Activated naive CD8-positive, alpha-beta T cell treated with anti-CD3 and anti-CD28 coated beads for 36 hours (primary cell): Measurements from ENCODE around the gene TTC21B. TPM values are rescaled to one million over a fixed set of nuclear protein-coding genes. Genes with fewer than 3 reads are reported as not detected.
"Not testable (repeated sequence)": the region's sequence is repeated elsewhere in the genome, so short reads cannot be mapped to it uniquely, and the experiment has no call there.

Source experiments
- DNase-seq: peaks from one replicate; pipeline ENCODE4 v3.0.0; 2021
- H3K27ac Mint-ChIP-seq: one replicate; pipeline ENCODE4 v1.8.0; 2022; ENCODE audit warnings: mild to moderate bottlenecking, moderate library complexity, mixed read lengths
- H3K27me3 Mint-ChIP-seq: one replicate; pipeline ENCODE4 v1.8.0; 2022; ENCODE audit warnings: mild to moderate bottlenecking, mixed read lengths
- H3K36me3 Mint-ChIP-seq: one replicate; pipeline ENCODE4 v1.8.0; 2021; ENCODE audit warnings: mild to moderate bottlenecking, mixed read lengths
- H3K4me1 Mint-ChIP-seq: one replicate; pipeline ENCODE4 v1.8.0; 2021; ENCODE audit warnings: mixed read lengths
- H3K4me3 Mint-ChIP-seq: one replicate; pipeline ENCODE4 v1.8.0; 2022; ENCODE audit warnings: mild to moderate bottlenecking, moderate library complexity, mixed read lengths
- H3K9me3 Mint-ChIP-seq: one replicate; pipeline ENCODE4 v1.8.0; 2022; ENCODE audit warnings: mixed read lengths
- total RNA-seq, 2 experiments: library from RNA; stranded (reverse); gene quantifications; one replicate each; pipeline ENCODE4 v1.2.3, GENCODE V29; 2021

TTC21B gene
- total RNA-seq, 2 experiments from 2014 or later, result 21.3 to 24.1 TPM

DNA sequence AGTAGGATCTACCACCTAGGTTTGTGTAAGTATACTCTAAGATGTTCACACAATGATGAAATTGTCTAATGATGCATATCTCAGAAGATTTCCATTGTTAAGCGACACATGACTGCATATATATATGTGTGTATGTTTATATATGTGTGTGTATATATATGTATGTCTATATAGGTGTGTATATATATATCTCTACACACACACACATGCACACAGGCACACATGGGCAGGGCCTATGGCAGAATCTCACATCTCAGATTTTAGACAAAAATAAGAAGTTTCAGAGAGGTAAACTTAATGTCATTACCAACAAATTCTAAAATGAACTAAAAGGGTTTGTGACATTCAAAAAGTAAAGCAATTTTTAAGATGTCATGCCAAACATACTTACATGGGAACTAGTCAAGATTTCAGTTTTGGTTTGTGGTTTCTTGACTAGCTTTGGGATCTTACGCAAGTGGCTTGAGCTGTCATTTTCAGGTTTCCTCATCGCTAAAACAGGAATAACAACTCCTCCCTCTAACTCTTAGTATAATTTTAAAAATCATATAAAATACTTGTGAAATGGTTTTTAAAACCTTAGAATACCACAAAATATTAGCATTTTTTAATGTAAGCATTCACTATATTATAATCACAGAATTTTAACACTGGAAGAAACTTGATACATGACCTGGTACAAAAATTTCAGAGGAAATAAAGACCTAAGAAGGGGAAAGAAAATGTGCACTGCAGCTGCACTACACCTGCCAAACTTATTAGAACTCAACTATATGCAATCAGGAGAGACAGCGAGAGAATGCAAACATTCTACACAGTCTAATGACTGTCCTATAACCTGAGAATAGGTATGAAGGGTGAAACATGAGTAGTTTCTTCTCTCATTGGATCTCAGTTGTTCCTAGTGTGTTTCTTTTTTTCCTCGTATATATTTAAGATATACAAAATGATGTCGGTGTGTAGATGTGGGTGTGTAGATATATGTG is 75.7 kb downstream of the TTC21B start:
- H3K4me1 Mint-ChIP-seq, result peaks cover 32% of the 10 kb centered on the region
- H3K9me3 Mint-ChIP-seq, result no peaks in the 10 kb centered on the region
- H3K4me3 Mint-ChIP-seq, result no peak overlapping the region
- no peaks in the 10 kb centered on the region for H3K27me3 Mint-ChIP-seq
- DNase-seq, result no peak
- peaks cover 6% of the 10 kb centered on the region for H3K36me3 Mint-ChIP-seq
- H3K27ac Mint-ChIP-seq, result peak overlapping the region; percentile 62

DNA sequence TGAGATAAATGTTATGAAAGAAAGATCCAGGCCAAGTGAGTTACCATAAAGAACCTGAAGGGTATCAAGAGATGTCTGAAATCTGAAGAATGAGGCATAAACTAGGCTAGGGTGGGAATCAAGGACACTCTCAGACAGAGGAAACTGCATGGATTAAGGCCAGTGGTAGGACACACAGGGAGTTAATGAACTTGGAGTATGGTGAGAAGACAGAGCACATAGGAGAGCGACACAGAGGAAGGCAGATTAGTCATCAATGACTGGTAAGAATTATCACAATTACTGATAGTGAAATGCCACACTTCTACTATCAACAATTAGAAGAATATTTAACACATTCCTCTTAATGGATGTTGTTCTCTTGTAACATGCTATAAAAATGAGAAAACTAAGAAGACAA is 76.9 kb downstream of the TTC21B start:
- Mint-ChIP-seq H3K36me3 (peaks cover 6% of the 10 kb centered on the region), H3K27ac (peak overlapping the region; percentile 69), H3K9me3 (no peaks in the 10 kb centered on the region), H3K4me1 (peaks cover 32% of the 10 kb centered on the region), H3K27me3 (no peaks in the 10 kb centered on the region), H3K4me3 (no peak overlapping the region)
- no peak for DNase-seq

DNA sequence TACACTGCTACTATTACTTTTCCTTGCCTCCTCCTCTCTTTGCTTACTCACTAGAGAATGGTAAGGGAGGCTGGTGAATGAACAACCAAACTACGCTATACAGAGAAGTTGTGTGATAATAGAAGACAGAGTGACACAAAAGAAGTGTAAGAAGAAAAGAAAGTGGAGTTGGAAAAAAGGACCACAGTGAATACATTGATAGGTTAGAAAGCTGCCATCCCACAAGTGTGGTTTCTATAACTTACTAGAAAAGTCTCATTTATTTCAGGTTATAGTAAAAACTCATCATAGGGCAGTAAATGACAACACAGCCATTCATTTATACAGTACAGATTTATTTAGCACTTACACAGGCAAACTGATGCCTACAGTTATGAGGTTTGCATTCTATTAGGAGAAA is 77.3 kb downstream of the TTC21B start:
- Mint-ChIP-seq H3K27ac (peak overlapping the region; percentile 69), H3K27me3 (no peaks in the 10 kb centered on the region), H3K36me3 (peaks cover 3% of the 10 kb centered on the region), H3K9me3 (no peaks in the 10 kb centered on the region), H3K4me1 (peaks cover 32% of the 10 kb centered on the region), H3K4me3 (no peak overlapping the region)
- no peak for DNase-seq

DNA sequence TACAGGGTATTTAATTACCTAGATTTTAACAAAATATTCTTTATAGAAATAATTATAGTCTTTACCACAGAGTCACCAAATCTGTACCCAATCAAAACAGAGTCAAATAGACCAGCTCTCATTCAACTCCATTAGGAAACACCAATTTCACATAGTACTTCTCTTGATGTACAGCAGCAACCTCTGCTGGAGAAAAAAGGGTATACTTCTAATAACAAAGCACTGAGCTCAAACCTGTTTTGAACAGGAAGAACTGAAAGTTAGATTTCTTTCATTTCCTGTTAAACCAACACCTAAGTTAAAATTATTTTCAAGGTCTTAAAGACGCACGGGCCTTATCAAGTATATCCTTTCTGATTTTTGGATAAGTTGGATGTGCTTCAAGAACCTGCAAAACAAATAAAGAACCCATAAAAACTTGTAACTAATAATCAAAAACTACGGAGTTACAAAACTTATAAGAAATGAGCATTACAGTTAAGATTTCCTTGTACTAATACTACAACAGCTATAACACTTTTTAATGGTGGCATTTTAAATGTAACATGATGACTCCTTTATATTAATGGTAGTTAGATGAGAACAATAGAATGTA is 79.0 kb downstream of the TTC21B start:
- Mint-ChIP-seq H3K4me1 (peaks cover 32% of the 10 kb centered on the region), H3K27me3 (no peaks in the 10 kb centered on the region), H3K27ac (peak overlapping the region; percentile 45), H3K36me3 (no peaks in the 10 kb centered on the region), H3K9me3 (no peaks in the 10 kb centered on the region), H3K4me3 (no peak overlapping the region)
- no peak for DNase-seq

DNA sequence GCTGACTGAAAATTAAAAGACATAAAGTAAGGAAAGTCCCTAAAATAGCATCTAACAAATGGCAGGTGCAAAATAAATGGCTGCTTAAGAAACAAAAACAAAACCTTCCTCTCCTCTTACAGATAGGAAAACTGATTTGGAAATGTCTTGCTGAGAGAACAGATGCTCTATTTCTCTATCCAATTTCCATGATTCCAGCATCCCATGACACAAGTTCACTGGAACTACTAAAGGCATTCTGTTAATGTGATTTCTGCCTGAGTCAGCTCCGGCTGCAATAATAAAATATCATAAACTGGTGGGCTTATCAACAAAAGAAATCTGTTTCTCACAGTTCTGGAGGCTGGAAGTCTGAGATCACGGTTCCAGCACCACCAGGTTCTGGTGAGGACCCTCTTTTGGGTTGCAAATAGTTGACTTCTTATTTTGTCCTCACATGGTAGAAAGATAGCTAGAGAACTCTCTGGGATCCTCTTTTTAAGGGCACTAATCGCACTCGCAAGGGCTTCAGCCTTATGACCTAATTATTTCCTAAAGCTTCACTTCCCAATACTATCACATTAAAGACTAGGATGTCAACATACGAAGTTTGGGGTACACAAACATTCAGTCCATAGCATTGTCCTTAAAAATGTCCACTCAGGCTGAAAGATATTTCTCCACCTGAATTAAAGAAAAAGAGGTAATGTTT is 81.3 kb downstream of the TTC21B start:
- no peak overlapping the region for H3K27ac Mint-ChIP-seq
- DNase-seq, result no peak
- no peaks in the 10 kb centered on the region for H3K9me3 Mint-ChIP-seq
- peaks cover 23% of the 10 kb centered on the region for H3K4me1 Mint-ChIP-seq
- H3K36me3 Mint-ChIP-seq, result peaks cover 6% of the 10 kb centered on the region
- no peak overlapping the region for H3K4me3 Mint-ChIP-seq
- H3K27me3 Mint-ChIP-seq, result no peaks in the 10 kb centered on the region

DNA sequence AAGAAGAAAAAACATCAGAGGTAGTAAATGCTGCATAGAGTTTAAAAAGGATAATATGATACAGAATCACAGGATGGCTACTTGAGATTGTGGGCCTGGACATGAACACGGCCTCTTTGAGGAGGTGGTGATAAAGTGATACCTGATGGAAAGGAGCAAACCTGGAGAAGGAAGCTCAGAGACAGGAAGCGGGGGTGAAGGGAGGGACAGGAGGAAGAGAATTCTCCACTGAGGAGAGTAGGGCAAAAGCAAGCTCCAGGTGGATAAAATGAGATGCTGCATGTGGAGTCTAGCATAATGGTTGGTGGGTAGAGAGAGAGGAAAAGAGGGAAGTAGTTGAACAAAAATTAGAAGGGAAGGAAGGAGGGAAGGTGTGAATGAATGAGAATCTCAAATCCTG is 82.6 kb downstream of the TTC21B start:
- Mint-ChIP-seq H3K4me1 (peaks cover 12% of the 10 kb centered on the region), H3K27me3 (no peaks in the 10 kb centered on the region), H3K36me3 (peaks cover 7% of the 10 kb centered on the region), H3K27ac (no peak overlapping the region), H3K9me3 (no peaks in the 10 kb centered on the region), H3K4me3 (no peak overlapping the region)
- no peak for DNase-seq

DNA sequence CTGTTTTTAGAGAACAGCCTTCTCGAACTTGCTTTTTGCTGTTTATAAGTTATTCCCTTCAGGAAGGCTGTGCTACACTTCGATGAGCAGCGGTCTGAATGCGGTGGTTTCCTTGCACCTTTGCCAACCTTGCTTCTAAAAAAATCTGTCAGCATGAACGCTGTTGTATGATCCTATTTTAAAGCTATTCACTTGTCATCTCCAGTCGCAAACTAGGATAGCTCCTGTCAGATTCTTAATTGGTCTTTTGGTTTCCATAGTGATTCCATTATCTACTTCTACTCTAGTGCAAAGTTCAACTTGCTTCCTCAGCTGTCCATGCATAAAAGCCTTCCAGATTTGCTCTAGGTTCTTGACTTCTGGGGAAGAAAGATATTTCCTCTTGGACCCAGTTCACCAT is 83.2 kb downstream of the TTC21B start:
- no peak for DNase-seq
- H3K27me3 Mint-ChIP-seq, result no peaks in the 10 kb centered on the region
- H3K27ac Mint-ChIP-seq, result no peak overlapping the region
- H3K36me3 Mint-ChIP-seq, result peaks cover 7% of the 10 kb centered on the region
- no peak overlapping the region for H3K4me3 Mint-ChIP-seq
- H3K4me1 Mint-ChIP-seq, result peaks cover 10% of the 10 kb centered on the region
- no peaks in the 10 kb centered on the region for H3K9me3 Mint-ChIP-seq

DNA sequence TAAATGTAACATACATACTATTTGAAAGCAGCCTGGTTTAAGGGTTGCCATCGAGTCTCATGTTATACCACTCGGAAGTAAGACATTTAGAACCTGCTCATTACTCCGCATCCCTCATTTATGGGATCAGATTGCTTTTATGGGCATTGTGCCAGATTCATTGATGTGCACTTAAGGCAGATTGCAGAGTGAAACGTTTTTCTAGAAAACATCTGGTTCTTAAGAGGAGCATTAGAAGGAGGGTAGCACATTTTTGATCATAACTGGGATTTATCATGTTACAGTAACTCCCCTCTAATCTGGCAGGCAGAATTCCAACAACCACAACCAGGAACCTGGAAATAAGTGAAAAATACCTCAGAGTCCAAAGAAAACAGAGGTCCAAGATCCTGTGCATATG is 85.4 kb downstream of the TTC21B start:
- Mint-ChIP-seq H3K27ac (no peak overlapping the region), H3K36me3 (peaks cover 7% of the 10 kb centered on the region)

DNA sequence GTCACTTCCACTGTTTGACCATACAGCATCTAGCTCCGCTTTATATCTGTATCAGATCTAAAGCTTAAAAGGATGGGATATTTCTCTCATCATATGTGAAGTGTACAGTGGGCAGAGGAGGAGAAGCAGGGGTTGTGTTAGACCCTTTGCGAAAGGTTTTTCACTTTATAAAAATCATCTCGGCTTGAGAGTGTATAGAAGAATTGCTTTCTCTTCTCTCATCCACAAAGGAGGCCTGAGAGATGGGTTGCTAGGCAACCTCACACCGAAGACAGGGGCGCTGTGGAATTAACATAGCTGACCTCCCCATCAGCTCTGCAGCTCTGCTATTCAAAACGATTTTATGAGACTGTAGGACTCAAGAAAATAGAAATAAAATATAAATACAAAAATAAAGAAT is 89.3 kb downstream of the TTC21B start:
- H3K27me3 Mint-ChIP-seq, result no peaks in the 10 kb centered on the region
- DNase-seq, result no peak
- peaks cover 25% of the 10 kb centered on the region for H3K36me3 Mint-ChIP-seq
- H3K4me1 Mint-ChIP-seq, result peaks cover 5% of the 10 kb centered on the region
- no peak overlapping the region for H3K4me3 Mint-ChIP-seq
- peaks cover 11% of the 10 kb centered on the region for H3K9me3 Mint-ChIP-seq
- H3K27ac Mint-ChIP-seq, result no peak overlapping the region

More for the DNA sequence above, 85.4 kb downstream of the TTC21B start:
- H3K9me3 Mint-ChIP-seq, result no peaks in the 10 kb centered on the region
- no peak for DNase-seq
- peaks cover 5% of the 10 kb centered on the region for H3K4me1 Mint-ChIP-seq
- no peaks in the 10 kb centered on the region for H3K27me3 Mint-ChIP-seq
- no peak overlapping the region for H3K4me3 Mint-ChIP-seq

DNA sequence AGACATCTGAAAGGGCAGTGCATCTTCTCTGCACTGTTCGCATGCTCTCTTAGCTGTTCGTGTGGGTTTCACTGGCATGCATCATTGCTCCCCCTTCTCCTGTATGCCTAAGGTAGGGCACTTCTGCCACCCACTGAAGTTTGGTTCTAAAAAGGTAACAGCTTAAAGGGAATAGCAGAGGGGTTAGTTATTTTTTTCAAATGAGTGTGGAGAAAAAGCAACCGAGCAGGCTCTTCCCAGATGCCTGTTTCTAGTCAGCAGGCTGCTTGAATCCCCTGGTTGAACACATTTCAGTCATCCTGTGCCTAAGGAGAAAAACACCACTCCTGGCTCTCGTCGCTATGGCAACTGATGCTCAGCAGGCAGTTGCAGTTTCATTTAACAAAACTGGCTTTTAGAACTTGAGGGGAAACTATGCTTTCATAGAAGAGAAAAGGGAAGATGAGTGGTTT is 89.7 kb downstream of the TTC21B start:
- H3K4me3 Mint-ChIP-seq, result no peak overlapping the region
- peaks cover 5% of the 10 kb centered on the region for H3K4me1 Mint-ChIP-seq
- H3K9me3 Mint-ChIP-seq, result peaks cover 14% of the 10 kb centered on the region
- DNase-seq, result peak; percentile 7
- peaks cover 24% of the 10 kb centered on the region for H3K36me3 Mint-ChIP-seq
- H3K27ac Mint-ChIP-seq, result no peak overlapping the region
- no peaks in the 10 kb centered on the region for H3K27me3 Mint-ChIP-seq

DNA sequence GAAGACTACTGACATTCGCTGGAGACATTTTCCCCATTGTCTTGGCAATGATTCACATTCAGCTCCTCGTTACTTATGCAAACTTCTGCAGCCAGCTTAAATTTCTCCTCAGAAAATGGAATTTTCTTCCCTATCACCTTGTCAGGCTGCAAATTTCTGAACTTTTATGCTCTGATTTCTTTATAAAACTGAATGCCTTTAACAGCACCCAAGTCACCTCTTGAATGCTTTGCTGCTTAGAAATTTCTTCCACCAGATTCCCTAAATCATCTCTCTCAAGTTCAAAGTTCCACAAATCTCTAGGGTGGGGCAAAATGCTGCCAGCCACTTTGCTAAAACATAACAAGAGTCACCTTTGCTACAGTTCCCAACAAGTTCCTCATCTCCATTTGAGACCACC is 92.5 kb downstream of the TTC21B start:
- peaks cover 14% of the 10 kb centered on the region for H3K9me3 Mint-ChIP-seq
- H3K36me3 Mint-ChIP-seq, result peaks cover 27% of the 10 kb centered on the region
- H3K4me3 Mint-ChIP-seq, DNase-seq, H3K27me3 Mint-ChIP-seq, H3K4me1 Mint-ChIP-seq, H3K27ac Mint-ChIP-seq: not testable (repeated sequence)

DNA sequence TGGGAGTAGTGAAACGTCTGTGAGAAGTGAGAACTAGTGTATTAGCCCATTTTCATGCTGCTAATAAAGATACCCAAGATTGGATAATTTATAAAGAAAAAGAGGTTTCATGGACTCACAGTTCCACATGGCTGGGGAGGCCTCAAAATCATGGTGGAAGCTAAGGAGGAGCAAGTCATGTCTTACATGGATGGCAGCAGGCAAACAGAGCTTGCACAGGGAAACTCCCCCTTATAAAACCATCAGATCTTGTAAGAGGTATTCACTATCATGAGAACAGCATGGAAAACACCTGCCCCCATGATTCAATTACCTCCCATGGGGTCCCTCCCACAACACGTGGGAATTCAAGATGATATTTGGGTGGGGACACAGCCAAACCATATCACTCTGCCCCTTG is 93.9 kb downstream of the TTC21B start:
- not testable (repeated sequence) for H3K4me3 Mint-ChIP-seq, DNase-seq, H3K27ac Mint-ChIP-seq, H3K27me3 Mint-ChIP-seq, H3K4me1 Mint-ChIP-seq
- H3K9me3 Mint-ChIP-seq, result peaks cover 14% of the 10 kb centered on the region
- H3K36me3 Mint-ChIP-seq, result peaks cover 29% of the 10 kb centered on the region

DNA sequence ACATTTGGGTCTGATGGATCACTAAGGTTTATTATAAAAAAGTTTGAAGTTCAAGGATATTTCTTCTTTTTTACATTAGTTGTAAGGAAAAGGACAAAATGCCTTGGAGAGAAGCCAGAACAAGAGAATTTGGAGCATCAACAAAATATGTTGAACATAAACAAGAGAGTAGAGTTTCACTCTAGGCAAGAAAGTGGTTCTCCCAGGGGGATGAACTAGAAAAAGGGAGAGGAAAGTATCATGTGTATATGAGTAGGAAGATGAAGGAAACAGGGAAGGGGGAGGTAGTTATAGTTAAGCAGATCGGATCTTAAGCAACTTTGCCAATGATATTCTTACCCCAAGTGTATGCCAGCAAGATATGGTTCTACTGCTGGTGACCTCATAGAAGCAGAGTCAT is 95.7 kb downstream of the TTC21B start:
- Mint-ChIP-seq H3K4me3 (no peak overlapping the region), H3K27me3 (no peaks in the 10 kb centered on the region), H3K27ac (no peak overlapping the region), H3K4me1 (no peaks in the 10 kb centered on the region), H3K36me3 (peaks cover 45% of the 10 kb centered on the region), H3K9me3 (peaks cover 21% of the 10 kb centered on the region)
- no peak for DNase-seq

DNA sequence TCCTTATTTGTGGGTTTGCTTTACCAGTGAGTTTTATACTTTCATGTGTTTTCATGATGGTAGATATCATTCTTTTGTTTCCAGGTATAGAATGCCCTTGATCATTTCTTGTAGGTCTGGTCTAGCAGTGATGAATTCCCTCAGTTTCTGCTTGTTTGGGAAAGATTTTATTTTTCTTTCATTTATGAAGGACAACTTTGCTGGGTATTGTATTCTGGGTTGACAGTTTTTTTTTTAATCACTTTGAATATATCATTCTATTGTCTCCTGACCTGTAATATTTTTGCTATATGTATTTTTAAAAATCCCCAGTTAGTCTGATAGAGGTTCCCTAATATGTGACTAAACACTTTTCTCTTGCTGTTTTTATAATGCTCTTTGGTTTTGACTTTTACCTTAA is 101.2 kb downstream of the TTC21B start:
- DNase-seq, result no peak
- Mint-ChIP-seq H3K36me3 (peaks cover 23% of the 10 kb centered on the region), H3K27ac (no peak overlapping the region), H3K9me3 (peaks cover 35% of the 10 kb centered on the region), H3K4me3 (no peak overlapping the region), H3K4me1 (no peaks in the 10 kb centered on the region), H3K27me3 (no peaks in the 10 kb centered on the region)

DNA sequence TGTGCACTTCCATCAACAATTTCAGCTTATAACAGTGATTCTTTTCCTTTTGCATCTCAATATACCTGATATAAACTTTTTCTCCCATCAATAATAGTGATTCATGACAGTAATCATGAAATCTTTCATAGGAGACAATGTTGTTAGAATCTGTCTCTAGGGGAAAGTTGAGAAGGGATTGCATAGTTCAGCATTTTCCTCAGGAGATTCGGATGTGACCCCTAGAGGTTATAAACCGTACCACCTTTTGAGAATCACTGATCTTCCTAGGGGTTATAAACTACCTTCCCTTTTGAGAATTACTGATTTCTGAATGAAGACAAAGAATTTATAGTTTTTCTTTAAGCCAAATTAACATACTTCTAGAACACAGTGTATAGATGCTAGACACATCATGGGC is 106.6 kb downstream of the TTC21B start:
- Mint-ChIP-seq H3K9me3 (peaks cover 21% of the 10 kb centered on the region), H3K27me3 (no peaks in the 10 kb centered on the region), H3K36me3 (no peaks in the 10 kb centered on the region), H3K4me3 (no peak overlapping the region), H3K4me1 (peaks cover 2% of the 10 kb centered on the region), H3K27ac (no peak overlapping the region)
- DNase-seq, result no peak
